GM23248 (cell line): Measurements from ENCODE around the gene RPS6KB2. TPM values are rescaled to one million over a fixed set of nuclear protein-coding genes. Genes with fewer than 3 reads are reported as not detected.

ENCODE experiments used
- DNase-seq: peaks from one replicate; pipeline ENCODE4 v3.0.0-alpha.2; 2015
- H2AFZ ChIP-seq: fragments of 200-600 bp; sonication (generic); 2 replicates; pipeline ENCODE4 v1.6.1; 2016; ENCODE audit warnings: antibody characterized with exemption
- H3F3A ChIP-seq: fragments of 200-600 bp; sonication (generic); 2 replicates; pipeline ENCODE4 v1.6.1; 2016; ENCODE audit warnings: mild to moderate bottlenecking, antibody characterized with exemption, mixed run types; ENCODE audit not compliant: insufficient read depth
- H3K27ac ChIP-seq: fragments of 200-600 bp; sonication (generic); 2 replicates; pipeline ENCODE4 v1.5.1; 2016; ENCODE audit warnings: mild to moderate bottlenecking
- H3K27me3 ChIP-seq: fragments of 200-600 bp; sonication (generic); replicated peaks from 2 replicates; pipeline ENCODE4 v1.6.1; 2016; ENCODE audit warnings: mild to moderate bottlenecking; ENCODE audit not compliant: insufficient read depth
- H3K36me3 ChIP-seq: fragments of 200-600 bp; sonication (generic); 2 replicates; pipeline ENCODE4 v1.6.1; 2016; ENCODE audit warnings: low read depth, mild to moderate bottlenecking
- H3K4me1 ChIP-seq: fragments of 200-600 bp; sonication (generic); 2 replicates; pipeline ENCODE4 v1.6.1; 2016; ENCODE audit warnings: mild to moderate bottlenecking; ENCODE audit not compliant: insufficient read depth
- H3K4me2 ChIP-seq: fragments of 200-600 bp; sonication (generic); one replicate; pipeline ENCODE4 v1.6.1; 2016; ENCODE audit warnings: mild to moderate bottlenecking; ENCODE audit not compliant: unreplicated experiment
- H3K4me3 ChIP-seq: fragments of 200-600 bp; sonication (generic); 2 replicates; pipeline ENCODE4 v1.5.1; 2016; ENCODE audit warnings: mild to moderate bottlenecking
- H3K79me2 ChIP-seq: fragments of 200-600 bp; sonication (generic); 2 replicates; pipeline ENCODE4 v1.6.1; 2016; ENCODE audit warnings: mild to moderate bottlenecking; ENCODE audit not compliant: insufficient read depth
- H3K9ac ChIP-seq: fragments of 200-600 bp; sonication (generic); 2 replicates; pipeline ENCODE4 v1.6.1; 2016; ENCODE audit warnings: mild to moderate bottlenecking
- H3K9me2 ChIP-seq: fragments of 200-600 bp; sonication (generic); 2 replicates; pipeline ENCODE4 v1.6.1; 2016; ENCODE audit warnings: mixed run types, mild to moderate bottlenecking, moderate library complexity; ENCODE audit not compliant: insufficient read depth
- H3K9me3 ChIP-seq: fragments of 200-600 bp; sonication (generic); one replicate; pipeline ENCODE4 v1.6.1; 2017; ENCODE audit warnings: low read depth
- H4K20me1 ChIP-seq: fragments of 200-600 bp; sonication (generic); 2 replicates; pipeline ENCODE4 v1.6.0; 2016; ENCODE audit not compliant: insufficient read depth
- EZH2 ChIP-seq: fragments of 200-600 bp; sonication (generic); IDR thresholded peaks from 2 replicates; pipeline ENCODE4 v1.6.1; 2018; ENCODE audit warnings: antibody characterized with exemption, mild to moderate bottlenecking; ENCODE audit not compliant: insufficient read depth, poor library complexity, severe bottlenecking
- EZH2phosphoT487 ChIP-seq: fragments of 200-600 bp; sonication (generic); IDR thresholded peaks from 2 replicates; pipeline ENCODE4 v1.6.1; 2018; ENCODE audit warnings: antibody characterized with exemption, moderate library complexity, mild to moderate bottlenecking, low read depth; ENCODE audit not compliant: insufficient read depth
- WGBS, 2 experiments: methylation state at CpG; one replicate each; pipeline ENCODE4 v1.1.6; 2015 to 2017; ENCODE audit warnings: low lambda C conversion rate in 2 of 2, low coverage in 1 of 2; ENCODE audit errors: missing lambda C conversion rate in 2 of 2; 5-methylcytosine and 5-hydroxymethylcytosine counted together
- in situ Hi-C: fragments of 300-500 bp; cut with MboI; formaldehyde crosslinking; loops from 2 replicates; pipeline ENCODE4 v1.15.0; 2020
- polyA plus RNA-seq: library from polyadenylated mRNA; unstranded; fragments of >200 nt; fragmentation: Nextera tagmentation; extraction: Ambion mirVana; gene quantifications from 2 replicates; pipeline ENCODE4 v1.2.1, GENCODE V29; 2016
- total RNA-seq: library from RNA; depleted of rRNA; stranded (reverse); fragments of >200 nt; shearing (Covaris generic); gene quantifications from 2 replicates; pipeline ENCODE4 v1.2.3, GENCODE V29; 2014

The RPS6KB2 gene
- total and polyA plus RNA-seq, 2 experiments from 2014 or later: 52.3 to 68.0 TPM

DNA sequence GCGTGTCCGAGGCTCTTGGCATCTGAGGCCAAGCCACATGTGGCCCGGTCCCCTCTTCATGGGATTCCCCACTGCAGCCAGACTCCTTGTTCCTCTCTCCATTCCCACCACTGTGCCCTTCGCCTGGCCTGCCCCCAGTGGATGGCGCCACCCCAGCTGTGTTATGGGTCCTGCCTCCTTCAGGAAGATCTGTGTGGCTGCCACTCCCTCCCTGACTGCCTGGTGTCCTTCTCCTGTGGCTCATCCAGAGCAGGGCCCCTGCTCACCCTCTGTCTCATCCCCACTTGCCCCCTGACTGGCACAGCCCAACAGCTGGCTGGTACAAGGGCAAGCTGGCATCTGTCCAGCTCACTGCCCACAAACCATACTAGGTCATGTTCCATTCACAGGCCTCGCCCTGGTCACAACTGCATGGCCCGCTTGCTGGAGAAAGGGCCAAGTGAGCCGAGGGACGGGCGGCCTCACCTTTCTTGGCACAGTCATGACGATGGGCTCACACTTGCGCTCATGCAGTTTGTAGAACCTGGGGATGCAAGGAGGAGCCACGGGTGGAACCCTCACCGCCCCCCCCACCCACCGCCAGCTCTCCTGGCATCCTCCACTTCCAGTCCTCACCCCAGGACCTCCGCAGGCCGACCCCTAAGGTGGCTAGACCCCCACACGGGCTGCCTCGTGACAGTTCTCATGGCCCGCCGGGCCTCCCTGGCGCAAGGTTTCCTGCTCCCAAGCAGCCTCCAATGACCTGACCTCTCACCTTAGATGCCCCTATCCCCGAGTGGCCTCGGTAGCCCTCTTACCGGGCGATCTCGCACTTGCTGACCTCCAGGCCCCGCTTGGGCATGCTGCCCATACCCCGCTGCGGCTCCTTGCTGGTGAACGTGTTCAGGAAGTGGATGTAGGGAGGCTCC is 11.3 kb downstream of the RPS6KB2 start:
- peaks cover 12% of the 10 kb centered on the region for H3K79me2 ChIP-seq
- H3K9ac ChIP-seq: no peak overlapping the region
- 79 to 82% methylated on average over 27 to 31 of the region's 31 CpGs for WGBS, 2 experiments
- TF ChIP-seq EZH2 (no peak), EZH2phosphoT487 (no peak)
- H3K4me2 ChIP-seq: no peak overlapping the region
- H3K4me1 ChIP-seq: 0 out of 2 replicates have a peak, but pooled peaks cover 3% of the 10 kb centered on the region
- H3K36me3 ChIP-seq: no peaks in the 10 kb centered on the region; the same call in 1 of the 2 replicates
- no peak overlapping the region for H3K4me3 ChIP-seq
- no peaks in the 10 kb centered on the region for H4K20me1 ChIP-seq
- no peaks in the 10 kb centered on the region for H3K9me2 ChIP-seq
- H3K9me3 ChIP-seq: no peaks in the 10 kb centered on the region
- H3K27me3 ChIP-seq: no peaks in the 10 kb centered on the region
- no peaks in the 10 kb centered on the region; the same call in 1 of the 2 replicates for H3F3A ChIP-seq
- DNase-seq: peak; percentile 64
- H2AFZ ChIP-seq: no peak overlapping the region
- no peak overlapping the region for H3K27ac ChIP-seq
- in situ Hi-C loops: no loop called here

DNA sequence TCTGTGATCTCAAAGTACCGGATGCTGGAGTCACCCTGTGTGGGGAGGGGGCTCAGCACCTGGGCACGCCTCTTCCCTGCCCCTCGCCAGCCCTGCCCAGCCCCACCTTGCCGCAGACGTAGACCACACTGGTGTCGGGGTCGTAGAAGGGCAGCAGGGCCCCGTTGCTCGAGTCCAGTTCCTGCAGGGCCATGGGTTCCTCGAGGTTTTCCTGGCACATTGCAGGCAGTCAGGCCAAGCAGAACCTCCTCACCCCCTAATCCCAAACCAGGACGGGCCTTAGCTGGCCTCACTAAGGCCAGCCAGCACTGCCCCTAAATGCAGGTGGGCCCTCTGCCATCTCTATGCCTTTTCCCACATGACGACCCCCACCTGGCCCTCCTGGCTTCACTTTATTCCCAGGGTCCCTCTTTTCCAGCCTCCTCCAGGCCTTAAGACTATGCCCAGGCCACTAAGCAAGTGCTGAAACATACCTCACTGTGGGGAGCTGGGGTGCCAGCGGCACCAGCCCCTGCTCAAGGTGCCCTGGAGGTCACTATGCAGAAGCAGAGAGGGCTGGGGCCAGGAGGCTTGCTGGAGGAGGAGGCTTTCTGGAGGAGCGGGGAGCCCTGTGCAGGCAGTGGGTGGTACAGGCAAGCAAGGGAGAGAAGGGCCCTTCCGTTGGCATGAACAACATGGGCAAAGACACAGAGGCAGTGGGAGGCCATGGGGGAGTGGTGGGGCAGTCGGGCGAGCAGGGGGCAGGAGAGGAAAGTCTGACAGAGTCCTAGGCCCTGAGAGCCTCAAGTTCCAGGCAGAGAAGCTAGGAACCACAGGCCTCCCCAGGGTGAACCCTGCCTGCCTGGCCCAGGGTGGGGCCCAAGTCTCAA is 12.2 kb downstream of the RPS6KB2 start:
- in situ Hi-C loops: no loop called here
- no peaks in the 10 kb centered on the region; the same call in 1 of the 2 replicates for H3F3A ChIP-seq
- peaks cover 12% of the 10 kb centered on the region for H3K79me2 ChIP-seq
- no peaks in the 10 kb centered on the region for H4K20me1 ChIP-seq
- no peak overlapping the region for H3K27ac ChIP-seq
- TF ChIP-seq EZH2phosphoT487: no peak
- no peak for TF ChIP-seq EZH2
- H3K9me2 ChIP-seq: no peaks in the 10 kb centered on the region
- no peaks in the 10 kb centered on the region for H3K9me3 ChIP-seq
- H3K4me3 ChIP-seq: no peak overlapping the region
- no peaks in the 10 kb centered on the region for H3K36me3 ChIP-seq
- DNase-seq: no peak
- 82 to 85% methylated on average over 12 to 17 of the region's 17 CpGs for WGBS, 2 experiments
- H3K4me1 ChIP-seq: 0 out of 2 replicates have a peak, but pooled peaks cover 3% of the 10 kb centered on the region
- H2AFZ ChIP-seq: no peak overlapping the region
- H3K27me3 ChIP-seq: no peaks in the 10 kb centered on the region
- H3K4me2 ChIP-seq: no peak overlapping the region
- H3K9ac ChIP-seq: no peak overlapping the region

DNA sequence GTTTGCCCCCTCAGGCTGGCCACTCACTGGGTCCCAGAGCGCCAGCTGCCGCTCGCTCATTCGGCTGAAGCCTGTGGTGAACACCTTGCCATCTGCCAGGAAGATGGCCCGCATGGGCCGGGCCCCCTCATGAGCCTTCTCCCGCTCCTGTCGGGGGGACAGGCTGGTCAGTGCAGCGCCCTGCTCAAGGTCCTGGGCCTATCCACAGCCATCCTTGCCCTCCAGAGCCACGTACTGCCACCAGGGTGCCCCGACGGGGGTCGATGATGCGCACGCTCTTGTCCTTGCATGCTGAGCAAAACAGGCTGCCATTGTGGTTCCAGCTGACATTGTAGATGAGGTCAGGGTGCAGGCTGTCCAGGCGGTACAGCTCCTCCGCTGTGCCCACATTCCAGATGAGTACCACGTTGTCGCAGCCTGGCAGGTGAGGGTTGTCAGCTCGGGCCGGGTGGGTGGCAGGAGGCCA is 12.8 kb downstream of the RPS6KB2 start:
- in situ Hi-C loops: no loop called here
- Histone ChIP-seq H3K79me2 (peaks cover 12% of the 10 kb centered on the region), H3K4me2 (no peak overlapping the region), H3K9ac (no peak overlapping the region), H3K4me1 (0 out of 2 replicates have a peak, but pooled peaks cover 3% of the 10 kb centered on the region), H3F3A (no peaks in the 10 kb centered on the region; the same call in 1 of the 2 replicates), H4K20me1 (no peaks in the 10 kb centered on the region), H3K9me2 (no peaks in the 10 kb centered on the region), H3K27ac (no peak overlapping the region), H3K4me3 (no peak overlapping the region), H3K36me3 (no peaks in the 10 kb centered on the region), H3K27me3 (no peaks in the 10 kb centered on the region), H3K9me3 (no peaks in the 10 kb centered on the region), H2AFZ (no peak overlapping the region)
- TF ChIP-seq EZH2: no peak
- TF ChIP-seq EZH2phosphoT487: no peak
- DNase-seq: no peak
- 90 to 95% methylated on average over 21 of the region's 21 CpGs for WGBS, 2 experiments

DNA sequence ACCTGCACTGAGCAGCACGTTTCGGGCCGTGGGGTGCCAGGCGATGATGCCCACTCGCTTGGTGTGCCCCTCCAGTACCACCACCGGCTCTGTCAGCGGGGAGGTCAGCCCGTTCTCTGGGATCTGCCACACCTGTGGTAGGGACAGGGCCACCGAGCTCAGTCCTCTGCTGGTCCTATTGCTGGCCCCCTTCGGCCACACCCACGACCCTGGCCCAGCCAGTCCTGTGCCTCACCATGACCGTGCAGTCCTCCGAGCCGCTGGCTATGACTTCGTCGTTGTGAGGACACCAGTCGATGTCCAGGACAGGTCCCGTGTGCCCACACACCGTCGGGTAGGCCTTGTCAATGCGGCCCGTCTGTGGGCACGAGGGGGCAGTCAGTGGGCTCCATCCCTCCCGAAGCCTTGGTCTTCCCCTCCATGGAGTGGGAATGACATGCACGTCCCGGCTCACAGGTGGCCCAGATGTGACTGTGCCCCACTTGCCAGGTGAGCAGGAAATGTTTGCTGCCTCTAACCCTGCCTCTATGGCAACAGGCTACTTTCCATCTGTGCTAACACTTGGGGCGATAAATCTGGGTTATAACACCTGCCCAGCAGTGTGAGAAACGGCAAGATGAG is 13.5 kb downstream of the RPS6KB2 start:
- Histone ChIP-seq H3K4me3 (peak overlapping the region; percentile 92), H3K9me2 (no peaks in the 10 kb centered on the region), H3K4me2 (no peak overlapping the region), H3K9me3 (no peaks in the 10 kb centered on the region), H4K20me1 (no peaks in the 10 kb centered on the region), H3K27ac (no peak overlapping the region), H3K79me2 (peaks cover 12% of the 10 kb centered on the region), H3K36me3 (no peaks in the 10 kb centered on the region), H3K4me1 (0 out of 2 replicates have a peak, but pooled peaks cover 3% of the 10 kb centered on the region), H3F3A (no peaks in the 10 kb centered on the region; the same call in 1 of the 2 replicates), H2AFZ (no peak overlapping the region), H3K9ac (no peak overlapping the region), H3K27me3 (no peaks in the 10 kb centered on the region)
- DNase-seq: no peak
- 85 to 89% methylated on average over 25 to 26 of the region's 28 CpGs for WGBS, 2 experiments
- in situ Hi-C loops: no loop called here
- no peak for TF ChIP-seq EZH2phosphoT487
- no peak for TF ChIP-seq EZH2
